K562 (cell line): ENCODE data around the gene IREB2.

Experiments used
- FOS ChIP-seq: IDR thresholded peaks from 3 replicates; pipeline ENCODE4 v1.6.1; 2011; ENCODE audit not compliant: insufficient read length; ENCODE audit errors: extremely low read depth
- FOXJ3 ChIP-seq: sonication (generic); formaldehyde crosslinking; IDR thresholded peaks from 2 replicates; pipeline ENCODE4 v1.4.0; 2020; ENCODE audit warnings: mild to moderate bottlenecking, missing genetic modification reagents
- RBM25 ChIP-seq: fragments of 200-400 bp; formaldehyde crosslinking; IDR thresholded peaks from 2 replicates; pipeline ENCODE4 v1.6.1; 2018; ENCODE audit warnings: low read length, low read depth, moderate library complexity; ENCODE audit not compliant: severe bottlenecking
- TFE3 ChIP-seq: fragments of 450-650 bp; formaldehyde crosslinking; IDR thresholded peaks from 2 replicates; pipeline ENCODE4 v1.4.0; 2020; ENCODE audit warnings: mild to moderate bottlenecking, mixed read lengths
- UBTF ChIP-seq, 2 experiments: IDR thresholded peaks; 2 replicates each; pipeline ENCODE4 v1.6.1; 2012; ENCODE audit warnings: improper control_type of control experiment in 2 of 2, low read depth in 2 of 2, low read length in 2 of 2, borderline replicate concordance in 1 of 2
- ZNF79 ChIP-seq: fragments of 250-450 bp; sonication (Bioruptor Pico); IDR thresholded peaks from 2 replicates; pipeline ENCODE4 v1.4.0; 2020; ENCODE audit warnings: low read depth, mild to moderate bottlenecking, moderate library complexity

- TF ChIP-seq TFE3 (CRISPR knock-in tag), result no peak
- TF ChIP-seq RBM25, result no peak
- no peak for TF ChIP-seq FOS
- no peak for TF ChIP-seq FOXJ3 (CRISPR knock-in tag)
- no peak for TF ChIP-seq ZNF79 (CRISPR knock-in tag)
- TF ChIP-seq UBTF (IDR thresholded peaks at IDR 0.05; ENCODE audit: borderline replicate concordance in 1 of 2, low read depth in 2 of 2, low read length in 2 of 2), result no peak
These were observed 89.3 kb downstream of the IREB2 start for GRCh38 chr15:78527325-78527724.
